IPS-11a (cell line): Measurements from ENCODE around the gene KLK2.

Experiments
- H3K4me3 ChIP-seq: one replicate; pipeline ENCODE4 v1.5.1; 2013; ENCODE audit warnings: low read depth, low read length, control low read depth

The KLK2 gene

GRCh38 chr19:50921426-50922316, 48.4 kb downstream of the KLK2 start:
- no peak overlapping the region for H3K4me3 ChIP-seq

GRCh38 chr19:50922317-50922853, 49.1 kb downstream of the KLK2 start:
- no peak overlapping the region for H3K4me3 ChIP-seq

- no peak overlapping the region for H3K4me3 ChIP-seq
These were observed 51.3 kb downstream of the KLK2 start for GRCh38 chr19:50924586-50924985.

- H3K4me3 ChIP-seq = no peak overlapping the region
These were observed 52.5 kb downstream of the KLK2 start for GRCh38 chr19:50925734-50926133.

GRCh38 chr19:50926144-50926543, 52.9 kb downstream of the KLK2 start:
- H3K4me3 ChIP-seq = no peak overlapping the region

- no peak overlapping the region for H3K4me3 ChIP-seq
These were observed 55.6 kb downstream of the KLK2 start for GRCh38 chr19:50928831-50929230.
